ENCODE measurements around the gene WSCD1. TPM values are rescaled to one million over a fixed set of nuclear protein-coding genes. Genes with fewer than 3 reads are reported as not detected.

Gene WSCD1
- total and polyA plus RNA-seq, 4 experiments from 2014 or later, result 0.29 to 0.47 TPM; not detected in 2

- H3K4me3 Mint-ChIP-seq, result no peak overlapping the region
- intact Hi-C loops (cut with micrococcal nuclease), result no loop called here
- no peaks in the 10 kb centered on the region for H3K9me3 Mint-ChIP-seq
- H3K27ac Mint-ChIP-seq, result no peak overlapping the region
- CTCF ChIA-PET (ENCODE audit: partially characterized antibody), result interaction anchor here (1.4 kb wide), 1 partner anchor 40 kb away, joined by 3 read pairs; no protein-coding TSS in a partner anchor
- H3K9me3 ChIP-seq (ENCODE audit: control insufficient read depth in 1 of 2, low read length in 2 of 2), result no peaks in the 10 kb centered on the region
- H3K4me1 ChIP-seq (ENCODE audit: insufficient read depth, low read length), result no peaks in the 10 kb centered on the region
- no peak overlapping the region for H3K27ac ChIP-seq (ENCODE audit: low read depth, low read length)
- no peaks in the 10 kb centered on the region for H3K27me3 ChIP-seq (ENCODE audit: insufficient read depth, low read length)
- no peaks in the 10 kb centered on the region for H3K4me1 Mint-ChIP-seq
- no peaks in the 10 kb centered on the region for H3K36me3 ChIP-seq (ENCODE audit: insufficient read depth, low read length)
- H3K4me3 ChIP-seq (ENCODE audit: low read length in 2 of 2), result no peak overlapping the region
- POLR2A ChIA-PET (ENCODE audit: partially characterized antibody), result no interaction called here
- H3K27me3 Mint-ChIP-seq, result peaks cover 1 to 17% of the 10 kb centered on the region in 2 donors
- DNase-seq, result no peak
- H3K36me3 Mint-ChIP-seq, result no peaks in the 10 kb centered on the region
These were observed 34.3 kb upstream of the WSCD1 start for GRCh38 chr17:6035801-6036394.

DNA sequence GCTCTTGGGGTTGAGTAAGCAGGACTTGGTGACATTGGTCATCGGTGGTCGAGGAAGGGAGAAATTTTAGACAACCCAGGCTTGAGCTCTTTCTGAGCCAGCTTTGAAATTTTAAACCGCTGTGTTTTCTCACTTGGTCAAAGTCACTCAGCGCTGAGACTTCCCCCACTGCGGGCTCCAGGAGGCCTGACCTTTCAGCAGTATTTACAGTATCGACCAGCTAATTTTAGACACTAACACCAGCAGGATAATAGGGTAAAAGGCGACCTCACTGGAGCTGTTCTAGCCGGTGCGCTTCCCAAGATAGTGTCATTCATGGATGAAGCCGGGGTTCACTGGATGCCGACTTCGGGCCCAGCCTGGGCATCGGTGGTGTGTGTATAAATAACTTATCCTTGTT lies 29.7 kb upstream of the WSCD1 start:
- H3K4me3 ChIP-seq (ENCODE audit: low read length in 2 of 2), result no peak overlapping the region
- no peak overlapping the region for H3K27ac ChIP-seq (ENCODE audit: low read depth, low read length)
- H3K4me1 ChIP-seq (ENCODE audit: insufficient read depth, low read length), result no peaks in the 10 kb centered on the region
- H3K9me3 Mint-ChIP-seq, result no peaks in the 10 kb centered on the region
- H3K27me3 Mint-ChIP-seq, result peaks cover 2 to 11% of the 10 kb centered on the region in 2 donors
- H3K27ac Mint-ChIP-seq, result no peak overlapping the region
- ChIA-PET POLR2A (ENCODE audit: partially characterized antibody) (no interaction called here), CTCF (ENCODE audit: partially characterized antibody) (no interaction called here)
- H3K9me3 ChIP-seq (ENCODE audit: control insufficient read depth in 1 of 2, low read length in 2 of 2), result no peaks in the 10 kb centered on the region
- no peaks in the 10 kb centered on the region for H3K36me3 ChIP-seq (ENCODE audit: insufficient read depth, low read length)
- H3K4me3 Mint-ChIP-seq, result no peak overlapping the region
- no peaks in the 10 kb centered on the region for H3K27me3 ChIP-seq (ENCODE audit: insufficient read depth, low read length)
- no peak for DNase-seq
- no peaks in the 10 kb centered on the region for H3K36me3 Mint-ChIP-seq
- intact Hi-C loops (cut with micrococcal nuclease), result no loop called here
- no peaks in the 10 kb centered on the region for H3K4me1 Mint-ChIP-seq

DNA sequence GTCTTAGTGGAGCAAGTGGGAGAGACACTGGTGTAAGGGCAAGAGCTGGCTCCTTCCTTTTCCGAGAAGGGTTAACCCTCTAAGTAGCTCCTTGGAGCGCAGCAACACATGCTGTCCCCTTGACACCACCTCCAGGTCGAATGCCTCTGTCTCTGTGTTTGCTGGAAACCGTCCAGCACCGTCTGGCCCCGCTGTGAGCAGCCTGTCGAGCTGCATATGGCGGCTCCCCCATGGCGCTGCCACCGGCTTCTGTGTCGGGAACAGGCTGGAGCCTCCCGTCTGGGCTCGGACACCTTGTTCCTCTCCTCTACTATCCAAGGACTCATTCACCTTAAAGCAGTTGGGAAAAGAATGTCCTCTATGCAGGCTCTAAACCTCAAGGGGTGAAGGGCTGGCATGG lies 28.9 kb upstream of the WSCD1 start:
- peaks cover 2 to 11% of the 10 kb centered on the region in 2 donors for H3K27me3 Mint-ChIP-seq
- CTCF ChIA-PET (ENCODE audit: partially characterized antibody), result no interaction called here
- POLR2A ChIA-PET (ENCODE audit: partially characterized antibody), result no interaction called here
- H3K9me3 Mint-ChIP-seq, result no peaks in the 10 kb centered on the region
- H3K4me3 Mint-ChIP-seq, result no peak overlapping the region
- no peaks in the 10 kb centered on the region for H3K27me3 ChIP-seq (ENCODE audit: insufficient read depth, low read length)
- DNase-seq, result no peak
- H3K27ac ChIP-seq (ENCODE audit: low read depth, low read length), result no peak overlapping the region
- no peaks in the 10 kb centered on the region for H3K4me1 Mint-ChIP-seq
- H3K36me3 ChIP-seq (ENCODE audit: insufficient read depth, low read length), result no peaks in the 10 kb centered on the region
- no peaks in the 10 kb centered on the region for H3K9me3 ChIP-seq (ENCODE audit: control insufficient read depth in 1 of 2, low read length in 2 of 2)
- no peaks in the 10 kb centered on the region for H3K36me3 Mint-ChIP-seq
- H3K27ac Mint-ChIP-seq, result no peak overlapping the region
- H3K4me1 ChIP-seq (ENCODE audit: insufficient read depth, low read length), result no peaks in the 10 kb centered on the region
- intact Hi-C loops (cut with micrococcal nuclease), result no loop called here
- no peak overlapping the region for H3K4me3 ChIP-seq (ENCODE audit: low read length in 2 of 2)

GRCh38 chr17:6043405-6043804 lies 26.8 kb upstream of the WSCD1 start:
- H3K9me3 ChIP-seq (ENCODE audit: control insufficient read depth in 1 of 2, low read length in 2 of 2), result no peaks in the 10 kb centered on the region
- intact Hi-C loops (cut with micrococcal nuclease), result no loop called here
- DNase-seq, result no peak
- ChIA-PET CTCF (ENCODE audit: partially characterized antibody) (interaction anchor here (0.6 kb wide), 1 partner anchor 523 kb away, joined by 3 read pairs; no protein-coding TSS in a partner anchor), POLR2A (ENCODE audit: partially characterized antibody) (no interaction called here)
- no peaks in the 10 kb centered on the region for H3K4me1 Mint-ChIP-seq
- H3K36me3 ChIP-seq (ENCODE audit: insufficient read depth, low read length), result no peaks in the 10 kb centered on the region
- no peaks in the 10 kb centered on the region for H3K9me3 Mint-ChIP-seq
- no peaks in the 10 kb centered on the region for H3K27me3 ChIP-seq (ENCODE audit: insufficient read depth, low read length)
- H3K27ac Mint-ChIP-seq, result no peak overlapping the region
- H3K36me3 Mint-ChIP-seq, result no peaks in the 10 kb centered on the region
- peaks cover 2 to 8% of the 10 kb centered on the region in 2 donors for H3K27me3 Mint-ChIP-seq
- H3K4me3 ChIP-seq (ENCODE audit: low read length in 2 of 2), result no peak overlapping the region
- H3K4me1 ChIP-seq (ENCODE audit: insufficient read depth, low read length), result no peaks in the 10 kb centered on the region
- H3K27ac ChIP-seq (ENCODE audit: low read depth, low read length), result no peak overlapping the region
- no peak overlapping the region for H3K4me3 Mint-ChIP-seq

DNA sequence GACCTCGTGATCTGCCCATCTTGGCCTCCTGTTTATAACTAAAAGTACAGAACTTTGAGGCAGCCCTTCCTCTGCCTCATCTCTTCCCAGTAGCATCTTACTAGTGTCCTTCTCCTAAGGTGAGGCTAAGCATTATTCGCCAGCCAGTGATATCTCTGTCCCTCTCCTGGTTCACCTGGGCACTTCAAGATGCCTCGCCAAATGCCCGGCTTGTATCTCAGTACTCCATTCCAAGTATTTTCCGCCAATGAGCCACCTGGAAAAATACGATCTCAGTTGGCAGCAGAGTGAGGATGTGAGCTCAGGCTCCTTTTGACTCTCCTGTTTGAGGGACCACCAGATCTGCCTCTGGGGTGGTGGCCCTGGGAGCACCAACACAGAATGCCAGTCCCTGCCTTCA lies 25.9 kb upstream of the WSCD1 start:
- intact Hi-C loops (cut with micrococcal nuclease), result no loop called here
- CTCF ChIA-PET (ENCODE audit: partially characterized antibody), result no interaction called here
- Histone ChIP-seq H3K4me1 (ENCODE audit: insufficient read depth, low read length) (no peaks in the 10 kb centered on the region), H3K27me3 (ENCODE audit: insufficient read depth, low read length) (no peaks in the 10 kb centered on the region), H3K4me3 (ENCODE audit: low read length in 2 of 2) (no peak overlapping the region), H3K27ac (ENCODE audit: low read depth, low read length) (no peak overlapping the region), H3K36me3 (ENCODE audit: insufficient read depth, low read length) (no peaks in the 10 kb centered on the region), H3K9me3 (ENCODE audit: control insufficient read depth in 1 of 2, low read length in 2 of 2) (no peaks in the 10 kb centered on the region)
- H3K36me3 Mint-ChIP-seq, result no peaks in the 10 kb centered on the region
- H3K9me3 Mint-ChIP-seq, result no peaks in the 10 kb centered on the region
- peaks cover 2 to 4% of the 10 kb centered on the region in 2 donors for H3K27me3 Mint-ChIP-seq
- no peak for DNase-seq
- POLR2A ChIA-PET (ENCODE audit: partially characterized antibody), result no interaction called here
- no peak overlapping the region for H3K4me3 Mint-ChIP-seq
- H3K27ac Mint-ChIP-seq, result no peak overlapping the region
- no peaks in the 10 kb centered on the region for H3K4me1 Mint-ChIP-seq

DNA sequence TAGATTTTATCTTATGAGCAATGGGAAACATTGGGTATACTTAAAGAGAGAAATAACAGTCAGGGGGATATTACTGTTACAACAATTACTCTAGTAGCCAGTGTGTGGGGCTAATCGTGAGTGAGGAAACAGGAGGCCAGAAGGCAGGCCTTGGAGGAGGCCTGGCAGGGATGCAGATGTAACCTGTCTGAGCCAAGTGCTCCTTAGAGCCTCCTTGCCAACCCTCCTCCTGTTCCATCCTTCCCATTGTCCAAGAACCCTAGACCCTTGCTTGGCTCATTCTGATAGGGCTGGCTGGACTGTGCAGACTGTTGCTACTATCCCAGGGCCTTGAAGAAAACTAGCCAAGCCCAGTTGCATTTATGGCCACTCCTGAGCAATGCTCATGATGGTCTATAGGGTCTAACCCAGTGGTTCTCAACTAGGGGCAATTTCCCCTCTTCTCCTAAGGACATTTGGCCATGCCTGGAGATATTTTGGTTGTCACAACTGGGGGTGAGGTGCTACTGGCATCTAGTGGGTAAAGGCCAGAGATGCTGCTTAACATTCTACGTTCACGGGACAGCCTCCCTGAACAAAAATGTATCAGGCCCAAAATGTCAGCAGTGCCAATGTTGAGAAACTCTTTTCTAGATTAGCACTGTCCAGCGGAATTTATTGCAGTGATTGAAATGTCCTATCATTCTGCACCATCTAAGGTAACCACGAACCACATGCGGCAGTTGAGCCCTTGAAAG lies 24.4 kb upstream of the WSCD1 start:
- no peak overlapping the region for H3K4me3 Mint-ChIP-seq
- Histone ChIP-seq H3K36me3 (ENCODE audit: insufficient read depth, low read length) (no peaks in the 10 kb centered on the region), H3K4me1 (ENCODE audit: insufficient read depth, low read length) (no peaks in the 10 kb centered on the region), H3K27ac (ENCODE audit: low read depth, low read length) (no peak overlapping the region), H3K4me3 (ENCODE audit: low read length in 2 of 2) (no peak overlapping the region), H3K27me3 (ENCODE audit: insufficient read depth, low read length) (no peaks in the 10 kb centered on the region), H3K9me3 (ENCODE audit: control insufficient read depth in 1 of 2, low read length in 2 of 2) (no peaks in the 10 kb centered on the region)
- no peaks in the 10 kb centered on the region for H3K9me3 Mint-ChIP-seq
- intact Hi-C loops (cut with micrococcal nuclease), result no loop called here
- ChIA-PET CTCF (ENCODE audit: partially characterized antibody) (no interaction called here), POLR2A (ENCODE audit: partially characterized antibody) (no interaction called here)
- no peaks in the 10 kb centered on the region for H3K36me3 Mint-ChIP-seq
- no peaks in the 10 kb centered on the region for H3K4me1 Mint-ChIP-seq
- peaks cover 2 to 6% of the 10 kb centered on the region in 2 donors for H3K27me3 Mint-ChIP-seq
- no peak for DNase-seq
- no peak overlapping the region for H3K27ac Mint-ChIP-seq

DNA sequence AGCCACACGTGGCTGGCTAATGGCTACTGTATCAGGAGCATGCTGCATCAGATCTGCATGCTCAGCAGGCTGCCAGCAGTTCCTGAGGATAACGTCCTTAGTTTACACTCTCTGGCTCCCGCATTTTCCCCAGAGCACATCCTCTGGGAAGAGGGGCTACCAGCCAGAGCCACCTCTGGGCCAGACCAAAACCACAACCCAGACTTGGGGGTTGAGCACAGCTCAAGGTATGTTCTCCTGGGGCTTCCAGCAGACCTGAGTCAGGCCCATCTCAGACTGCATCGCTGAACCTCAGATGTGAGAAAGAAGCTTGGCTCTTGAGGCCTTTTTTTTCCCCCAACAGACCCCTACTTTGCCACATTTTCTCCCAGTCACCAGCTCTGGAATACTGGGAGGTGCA lies 23.7 kb upstream of the WSCD1 start:
- ChIA-PET CTCF (ENCODE audit: partially characterized antibody) (no interaction called here), POLR2A (ENCODE audit: partially characterized antibody) (no interaction called here)
- Mint-ChIP-seq H3K9me3 (no peaks in the 10 kb centered on the region), H3K4me3 (no peak overlapping the region), H3K27ac (no peak overlapping the region), H3K27me3 (peaks cover 5 to 8% of the 10 kb centered on the region in 2 donors), H3K36me3 (no peaks in the 10 kb centered on the region), H3K4me1 (no peaks in the 10 kb centered on the region)
- Histone ChIP-seq H3K27ac (ENCODE audit: low read depth, low read length) (no peak overlapping the region), H3K27me3 (ENCODE audit: insufficient read depth, low read length) (no peaks in the 10 kb centered on the region), H3K9me3 (ENCODE audit: control insufficient read depth in 1 of 2, low read length in 2 of 2) (no peaks in the 10 kb centered on the region), H3K36me3 (ENCODE audit: insufficient read depth, low read length) (no peaks in the 10 kb centered on the region), H3K4me1 (ENCODE audit: insufficient read depth, low read length) (no peaks in the 10 kb centered on the region), H3K4me3 (ENCODE audit: low read length in 2 of 2) (no peak overlapping the region)
- intact Hi-C loops (cut with micrococcal nuclease), result no loop called here
- no peak for DNase-seq
